ENCODE measurements around the gene LPGAT1. TPM values are rescaled to one million over a fixed set of nuclear protein-coding genes. Genes with fewer than 3 reads are reported as not detected.

The LPGAT1 gene
- total RNA-seq, 1 donor from 2014 or later, result 5.7 TPM

GRCh38 chr1:211753649-211754251 is 76.8 kb downstream of the LPGAT1 start:
- TF ChIP-seq EZH2phosphoT487 (IDR thresholded peaks at IDR 0.05) (no peak), EZH2 (IDR thresholded peaks at IDR 0.05) (no peak), CTCF (IDR thresholded peaks at IDR 0.05) (no peak)
- peak overlapping the region; percentile 19 for H3K4me2 ChIP-seq
- Mint-ChIP-seq H3K9me3 (peaks cover 7% of the 10 kb centered on the region), H3K27ac (no peak overlapping the region), H3K4me3 (no peak overlapping the region), H3K27me3 (ENCODE audit: insufficient read depth, low read depth) (no peaks in the 10 kb centered on the region), H3K4me1 (peaks cover 22% of the 10 kb centered on the region), H3K36me3 (peaks cover 12% of the 10 kb centered on the region)
- no peaks in the 10 kb centered on the region for H3K27me3 ChIP-seq
- H3K79me2 ChIP-seq (ENCODE audit: low read depth), result no peaks in the 10 kb centered on the region
- H3K4me3 ChIP-seq, result no peak overlapping the region
- H3K27ac ChIP-seq, result no peak overlapping the region
- peaks cover 9% of the 10 kb centered on the region for H3F3A ChIP-seq (ENCODE audit: low read depth)
- no peaks in the 10 kb centered on the region for H4K20me1 ChIP-seq (ENCODE audit: low read depth)
- H3K9me3 ChIP-seq (ENCODE audit: low read depth), result peaks cover 6% of the 10 kb centered on the region
- H2AFZ ChIP-seq (replicated peaks), result no peak overlapping the region
- peaks cover 40% of the 10 kb centered on the region for H3K4me1 ChIP-seq
- H3K9ac ChIP-seq, result no peak overlapping the region
- H3K36me3 ChIP-seq, result no peaks in the 10 kb centered on the region
- no peak for DNase-seq (ENCODE audit: low spot score)

DNA sequence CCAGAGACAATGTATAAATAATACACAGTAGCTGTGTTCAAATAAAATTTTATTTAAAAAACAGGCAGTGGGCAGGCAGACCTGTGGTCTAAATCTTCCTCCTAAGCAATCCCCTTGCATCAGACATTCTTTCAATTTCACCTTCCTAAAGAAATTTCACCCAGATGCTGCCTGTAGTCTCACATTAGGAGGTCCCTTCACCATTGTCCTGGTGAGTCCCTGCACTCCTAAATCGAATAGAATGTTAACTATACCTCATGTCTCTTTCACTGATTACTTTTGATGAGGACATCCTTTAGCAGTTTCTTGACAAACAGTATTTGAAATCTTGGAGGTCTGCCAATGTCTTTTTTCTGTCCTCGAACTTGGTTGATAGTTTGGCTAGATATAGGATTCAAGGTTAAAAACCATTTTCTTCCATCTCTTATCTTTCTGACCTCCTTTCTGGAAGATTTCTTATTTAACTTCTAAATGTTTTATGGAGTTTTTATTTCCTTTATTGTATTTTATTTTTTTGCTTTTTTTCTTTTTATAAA is 77.5 kb downstream of the LPGAT1 start:
- Mint-ChIP-seq H3K4me3 (no peak overlapping the region), H3K27me3 (ENCODE audit: insufficient read depth, low read depth) (no peaks in the 10 kb centered on the region), H3K36me3 (peaks cover 12% of the 10 kb centered on the region), H3K9me3 (peaks cover 4% of the 10 kb centered on the region), H3K4me1 (peaks cover 22% of the 10 kb centered on the region), H3K27ac (peak overlapping the region; percentile 36)
- no peaks in the 10 kb centered on the region for H3K79me2 ChIP-seq (ENCODE audit: low read depth)
- H3K36me3 ChIP-seq, result no peaks in the 10 kb centered on the region
- H3K4me2 ChIP-seq, result peak overlapping the region; percentile 25
- H3K4me1 ChIP-seq, result peaks cover 40% of the 10 kb centered on the region
- no peak overlapping the region for H3K27ac ChIP-seq
- H3K27me3 ChIP-seq, result no peaks in the 10 kb centered on the region
- H3K4me3 ChIP-seq, result no peak overlapping the region
- H3F3A ChIP-seq (ENCODE audit: low read depth), result peaks cover 9% of the 10 kb centered on the region
- H3K9me3 ChIP-seq (ENCODE audit: low read depth), result peaks cover 3% of the 10 kb centered on the region
- H3K9ac ChIP-seq, result no peak overlapping the region
- TF ChIP-seq EZH2phosphoT487 (IDR thresholded peaks at IDR 0.05) (no peak), EZH2 (IDR thresholded peaks at IDR 0.05) (no peak), CTCF (IDR thresholded peaks at IDR 0.05) (no peak)
- H2AFZ ChIP-seq (replicated peaks), result no peak overlapping the region
- no peak for DNase-seq (ENCODE audit: low spot score)
- no peaks in the 10 kb centered on the region for H4K20me1 ChIP-seq (ENCODE audit: low read depth)

GRCh38 chr1:211752317-211752716 is 78.2 kb downstream of the LPGAT1 start:
- Mint-ChIP-seq H3K4me3 (no peak overlapping the region), H3K9me3 (no peaks in the 10 kb centered on the region), H3K27me3 (ENCODE audit: insufficient read depth, low read depth) (no peaks in the 10 kb centered on the region), H3K36me3 (peaks cover 5% of the 10 kb centered on the region), H3K4me1 (peaks cover 22% of the 10 kb centered on the region), H3K27ac (no peak overlapping the region)
- Histone ChIP-seq H3K27me3 (no peaks in the 10 kb centered on the region), H3K4me1 (peaks cover 40% of the 10 kb centered on the region), H3K36me3 (no peaks in the 10 kb centered on the region), H3K9ac (no peak overlapping the region), H3K27ac (no peak overlapping the region), H3K4me3 (no peak overlapping the region), H4K20me1 (ENCODE audit: low read depth) (no peaks in the 10 kb centered on the region), H3K4me2 (peak overlapping the region; percentile 25), H2AFZ (replicated peaks) (no peak overlapping the region), H3K79me2 (ENCODE audit: low read depth) (no peaks in the 10 kb centered on the region), H3K9me3 (ENCODE audit: low read depth) (no peaks in the 10 kb centered on the region), H3F3A (ENCODE audit: low read depth) (peaks cover 9% of the 10 kb centered on the region)
- TF ChIP-seq CTCF (IDR thresholded peaks at IDR 0.05), result no peak
- TF ChIP-seq EZH2 (IDR thresholded peaks at IDR 0.05), result no peak
- TF ChIP-seq EZH2phosphoT487 (IDR thresholded peaks at IDR 0.05), result no peak
- no peak for DNase-seq (ENCODE audit: low spot score)
